ENCODE results near the gene UBAP2.

DNA sequence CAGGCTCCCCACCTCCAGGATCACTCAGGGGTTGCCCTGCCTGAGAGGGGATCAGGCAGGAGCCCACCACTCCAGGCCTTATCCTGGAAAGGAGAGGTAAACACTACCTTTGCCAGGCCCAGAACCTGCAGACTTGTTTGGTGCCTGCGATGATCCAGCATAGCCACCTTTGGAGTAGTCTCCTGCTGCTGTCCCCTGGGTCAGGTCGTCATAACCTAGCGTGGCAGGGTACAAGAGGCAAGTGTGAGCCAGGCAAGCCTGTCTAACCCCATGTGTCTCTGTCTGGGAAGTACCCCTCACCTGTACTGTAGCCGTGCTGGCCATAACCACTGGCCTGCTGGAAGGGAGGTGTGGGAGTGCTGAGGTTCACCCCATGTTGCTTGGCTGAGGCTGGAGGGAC, 125.6 kb downstream of the UBAP2 start:
- TF ChIP-seq RCOR1 (IDR thresholded peaks at IDR 0.05; ENCODE audit: low read length), result no peak
- TF ChIP-seq, protein P1, sequence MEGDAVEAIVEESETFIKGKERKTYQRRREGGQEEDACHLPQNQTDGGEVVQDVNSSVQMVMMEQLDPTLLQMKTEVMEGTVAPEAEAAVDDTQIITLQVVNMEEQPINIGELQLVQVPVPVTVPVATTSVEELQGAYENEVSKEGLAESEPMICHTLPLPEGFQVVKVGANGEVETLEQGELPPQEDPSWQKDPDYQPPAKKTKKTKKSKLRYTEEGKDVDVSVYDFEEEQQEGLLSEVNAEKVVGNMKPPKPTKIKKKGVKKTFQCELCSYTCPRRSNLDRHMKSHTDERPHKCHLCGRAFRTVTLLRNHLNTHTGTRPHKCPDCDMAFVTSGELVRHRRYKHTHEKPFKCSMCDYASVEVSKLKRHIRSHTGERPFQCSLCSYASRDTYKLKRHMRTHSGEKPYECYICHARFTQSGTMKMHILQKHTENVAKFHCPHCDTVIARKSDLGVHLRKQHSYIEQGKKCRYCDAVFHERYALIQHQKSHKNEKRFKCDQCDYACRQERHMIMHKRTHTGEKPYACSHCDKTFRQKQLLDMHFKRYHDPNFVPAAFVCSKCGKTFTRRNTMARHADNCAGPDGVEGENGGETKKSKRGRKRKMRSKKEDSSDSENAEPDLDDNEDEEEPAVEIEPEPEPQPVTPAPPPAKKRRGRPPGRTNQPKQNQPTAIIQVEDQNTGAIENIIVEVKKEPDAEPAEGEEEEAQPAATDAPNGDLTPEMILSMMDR (IDR thresholded peaks at IDR 0.05), result no peak
- no peak for TF ChIP-seq TAF1 (IDR thresholded peaks at IDR 0.05; ENCODE audit: borderline replicate concordance, low read depth, low read length)
- TF ChIP-seq, protein P2, sequence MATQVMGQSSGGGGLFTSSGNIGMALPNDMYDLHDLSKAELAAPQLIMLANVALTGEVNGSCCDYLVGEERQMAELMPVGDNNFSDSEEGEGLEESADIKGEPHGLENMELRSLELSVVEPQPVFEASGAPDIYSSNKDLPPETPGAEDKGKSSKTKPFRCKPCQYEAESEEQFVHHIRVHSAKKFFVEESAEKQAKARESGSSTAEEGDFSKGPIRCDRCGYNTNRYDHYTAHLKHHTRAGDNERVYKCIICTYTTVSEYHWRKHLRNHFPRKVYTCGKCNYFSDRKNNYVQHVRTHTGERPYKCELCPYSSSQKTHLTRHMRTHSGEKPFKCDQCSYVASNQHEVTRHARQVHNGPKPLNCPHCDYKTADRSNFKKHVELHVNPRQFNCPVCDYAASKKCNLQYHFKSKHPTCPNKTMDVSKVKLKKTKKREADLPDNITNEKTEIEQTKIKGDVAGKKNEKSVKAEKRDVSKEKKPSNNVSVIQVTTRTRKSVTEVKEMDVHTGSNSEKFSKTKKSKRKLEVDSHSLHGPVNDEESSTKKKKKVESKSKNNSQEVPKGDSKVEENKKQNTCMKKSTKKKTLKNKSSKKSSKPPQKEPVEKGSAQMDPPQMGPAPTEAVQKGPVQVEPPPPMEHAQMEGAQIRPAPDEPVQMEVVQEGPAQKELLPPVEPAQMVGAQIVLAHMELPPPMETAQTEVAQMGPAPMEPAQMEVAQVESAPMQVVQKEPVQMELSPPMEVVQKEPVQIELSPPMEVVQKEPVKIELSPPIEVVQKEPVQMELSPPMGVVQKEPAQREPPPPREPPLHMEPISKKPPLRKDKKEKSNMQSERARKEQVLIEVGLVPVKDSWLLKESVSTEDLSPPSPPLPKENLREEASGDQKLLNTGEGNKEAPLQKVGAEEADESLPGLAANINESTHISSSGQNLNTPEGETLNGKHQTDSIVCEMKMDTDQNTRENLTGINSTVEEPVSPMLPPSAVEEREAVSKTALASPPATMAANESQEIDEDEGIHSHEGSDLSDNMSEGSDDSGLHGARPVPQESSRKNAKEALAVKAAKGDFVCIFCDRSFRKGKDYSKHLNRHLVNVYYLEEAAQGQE (IDR thresholded peaks at IDR 0.05; ENCODE audit: low read depth, low read length), result no peak
- 0 out of 2 replicates have a peak, but pooled peaks have one; percentile 11 for TF ChIP-seq POLR2AphosphoS5 (IDR thresholded peaks at IDR 0.05; ENCODE audit: low read depth, low read length)
- TF ChIP-seq RAD21 (IDR thresholded peaks at IDR 0.05; ENCODE audit: low read length), result no peak
- no peak for TF ChIP-seq TEAD4 (IDR thresholded peaks at IDR 0.05; ENCODE audit: borderline replicate concordance, insufficient read depth)
- no peak for TF ChIP-seq GABPA (IDR thresholded peaks at IDR 0.05; ENCODE audit: low read depth)
- no peak for TF ChIP-seq NRF1 (IDR thresholded peaks at IDR 0.05; ENCODE audit: low read depth, low read length)
- no peak for TF ChIP-seq EP300 (IDR thresholded peaks at IDR 0.05; ENCODE audit: borderline replicate concordance in 1 of 2, low read depth in 1 of 2, low read length in 1 of 2)
- TF ChIP-seq, protein P3, sequence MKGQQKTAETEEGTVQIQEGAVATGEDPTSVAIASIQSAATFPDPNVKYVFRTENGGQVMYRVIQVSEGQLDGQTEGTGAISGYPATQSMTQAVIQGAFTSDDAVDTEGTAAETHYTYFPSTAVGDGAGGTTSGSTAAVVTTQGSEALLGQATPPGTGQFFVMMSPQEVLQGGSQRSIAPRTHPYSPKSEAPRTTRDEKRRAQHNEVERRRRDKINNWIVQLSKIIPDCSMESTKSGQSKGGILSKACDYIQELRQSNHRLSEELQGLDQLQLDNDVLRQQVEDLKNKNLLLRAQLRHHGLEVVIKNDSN (IDR thresholded peaks at IDR 0.05; ENCODE audit: borderline replicate concordance, low read depth), result no peak
- no peak for TF ChIP-seq TCF12 (IDR thresholded peaks at IDR 0.05)
- TF ChIP-seq FOXJ3 (CRISPR knock-in tag; IDR thresholded peaks at IDR 0.05), result no peak
- TF ChIP-seq EZH2phosphoT487 (IDR thresholded peaks at IDR 0.05; ENCODE audit: borderline replicate concordance, low read depth), result no peak
